Left ventricle myocardium superior (tissue), 1 donor: ENCODE data around the gene MRPL55. TPM values are rescaled to one million over a fixed set of nuclear protein-coding genes. Genes with fewer than 3 reads are reported as not detected.
A peak's percentile ranks its signal among the peaks of the same experiment; 100 is the strongest.

ENCODE experiments used
- ATAC-seq: fragments of 200-7000 bp; cut with Tn5 transposase; one replicate; pipeline ENCODE4 v1.9.1; 2020; ENCODE audit warnings: mild to moderate bottlenecking, moderate library complexity
- DNase-seq: peaks from one replicate; pipeline ENCODE4 v3.0.0-alpha.2; 2020
- intact Hi-C: fragments of 100-400 bp; cut with micrococcal nuclease; formaldehyde crosslinking; loops from one replicate; pipeline ENCODE4 v1.11.0; 2022
- total RNA-seq: library from RNA; stranded (reverse); fragmentation: NEBNext Ultra II Directional; extraction: Animal tissue kit (Norgen Biotek cat#: 25700); gene quantifications from one replicate; pipeline ENCODE4 v1.2.1, GENCODE V29; 2021
- donor health status: DM: no; HTN: yes; CAD: no; lungs with severe emphysema.

MRPL55 gene
- total RNA-seq, 1 donor from 2014 or later = 58.6 TPM

DNA sequence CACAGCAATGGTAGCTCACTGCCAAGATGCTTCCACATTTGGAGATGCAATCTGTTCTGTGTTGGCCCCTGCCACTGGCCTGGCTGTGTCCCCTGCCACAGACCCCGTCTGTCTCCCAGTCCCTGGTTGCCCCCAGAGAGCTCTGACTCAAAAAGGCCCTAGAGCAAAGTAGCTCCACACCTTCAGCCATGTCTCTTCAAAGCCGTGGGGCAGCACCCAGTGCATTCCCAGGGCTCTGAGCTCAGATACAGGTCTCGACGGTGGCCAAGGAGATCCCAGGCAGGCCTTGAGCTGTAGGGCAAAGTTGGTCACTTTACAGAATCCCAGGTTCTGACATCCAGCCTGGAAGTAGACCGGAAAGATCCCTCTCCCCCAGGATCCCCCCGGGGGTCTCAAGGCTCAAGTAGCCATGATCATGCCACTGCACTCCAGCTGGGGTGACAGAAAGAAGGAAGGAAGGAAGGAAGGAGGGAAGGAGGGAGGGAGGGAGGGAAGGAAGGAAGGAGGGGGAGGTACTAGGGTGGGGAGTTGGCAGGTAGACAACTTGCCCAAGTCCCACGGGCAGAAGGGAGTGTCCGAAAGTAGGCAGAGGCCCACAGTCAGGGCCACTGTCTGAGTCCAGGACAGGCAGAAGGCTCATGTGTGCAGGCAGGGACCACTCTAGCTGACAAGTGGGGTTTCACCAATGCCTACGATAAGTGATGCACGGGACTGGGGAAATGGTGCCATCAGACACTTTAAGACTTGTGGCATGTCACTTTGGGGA, 31.4 kb downstream of the MRPL55 start:
- DNase-seq = no peak
- no peak for ATAC-seq
- intact Hi-C loops = no loop called here

DNA sequence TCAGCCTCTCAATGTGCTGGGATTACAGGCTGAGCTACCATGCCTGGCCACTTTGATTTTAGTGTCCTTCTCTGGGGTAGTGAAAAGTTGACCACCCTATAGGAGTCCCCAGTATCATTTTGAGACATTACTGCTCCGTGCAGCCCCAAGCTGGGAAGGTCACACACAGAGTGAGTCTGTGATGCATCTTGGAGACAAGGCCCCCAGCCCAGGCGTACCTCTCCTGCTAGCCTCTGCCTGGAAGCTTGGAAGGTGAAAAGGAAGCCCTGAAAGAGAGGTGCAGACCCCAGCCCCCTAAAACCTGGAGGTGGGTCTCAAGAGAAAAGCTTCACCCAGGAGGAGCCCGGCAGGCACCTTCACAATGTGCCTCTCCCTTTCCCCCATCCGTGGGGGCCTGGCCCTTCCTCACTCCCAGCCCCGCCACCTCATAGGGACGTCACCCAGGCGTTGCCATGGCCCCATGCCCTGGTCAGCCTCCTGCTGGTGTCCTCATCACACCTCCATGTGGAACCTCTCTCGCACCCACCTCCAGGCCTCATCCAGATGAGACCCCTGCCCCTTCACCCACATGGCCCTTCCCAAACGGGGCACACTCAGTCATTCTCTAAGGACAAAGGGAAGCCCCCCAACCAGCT, 32.2 kb downstream of the MRPL55 start:
- ATAC-seq = no peak
- intact Hi-C loops = no loop called here
- DNase-seq = no peak

DNA sequence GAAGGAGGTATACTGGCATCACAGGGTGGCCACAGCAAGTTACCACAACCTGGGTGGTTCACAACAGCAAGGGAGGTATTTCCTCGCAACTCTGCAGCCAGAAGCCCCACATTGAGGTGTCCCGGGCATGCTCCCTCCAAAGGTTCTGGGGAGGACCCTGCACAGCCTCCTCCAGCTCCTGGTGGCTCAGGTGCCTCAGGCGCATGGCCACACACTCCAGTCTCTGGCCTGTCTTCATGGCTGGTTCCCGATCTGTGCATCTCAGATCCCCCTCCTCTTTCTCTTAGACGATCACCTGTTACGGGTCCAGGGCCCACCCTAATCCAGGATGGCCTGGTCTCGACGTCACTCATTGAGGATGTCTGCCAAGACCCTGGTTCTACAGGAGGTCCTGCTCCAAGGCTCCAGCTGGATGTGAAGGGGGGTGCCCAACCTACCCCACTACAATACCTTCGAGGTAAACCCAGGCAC, 33.3 kb downstream of the MRPL55 start:
- intact Hi-C loops = no loop called here
- DNase-seq = no peak
- ATAC-seq = no peak

DNA sequence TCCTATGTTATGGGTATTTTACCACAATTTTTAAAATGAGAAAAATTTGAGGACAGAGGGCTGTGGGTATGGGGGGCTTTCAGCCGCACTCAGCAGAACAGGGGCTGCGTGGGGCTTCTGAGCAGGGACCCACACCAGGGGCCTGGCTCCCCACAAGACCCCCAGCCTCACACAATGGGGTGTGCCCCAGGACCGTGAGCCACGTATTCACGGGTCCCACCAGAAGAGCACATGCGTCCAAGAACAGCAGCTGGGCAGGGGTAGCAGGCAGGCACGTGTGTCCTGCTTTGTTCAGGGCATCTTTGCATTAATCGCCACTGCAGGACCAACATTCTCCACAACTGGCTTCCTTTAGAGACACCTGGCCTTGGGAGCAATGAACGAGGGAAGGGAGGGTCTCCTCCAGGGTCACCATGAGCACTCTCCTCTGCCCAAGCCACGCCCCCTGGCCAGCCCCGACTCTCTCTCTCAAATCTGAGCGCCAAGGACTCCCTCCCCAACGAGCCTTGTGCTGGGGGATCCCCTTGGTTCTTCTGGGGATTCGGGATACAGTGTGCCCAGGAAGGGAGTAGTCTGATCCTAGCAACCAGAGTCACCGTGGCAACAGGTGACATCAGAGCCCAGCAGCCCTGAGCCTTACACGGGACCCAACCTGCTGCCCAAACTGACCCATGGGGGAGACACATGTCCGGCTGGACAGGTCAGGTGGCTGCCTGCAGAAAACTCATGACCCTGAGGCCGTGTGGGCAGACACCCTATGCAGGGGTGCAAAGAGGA, 34.0 kb downstream of the MRPL55 start:
- no peak for DNase-seq
- intact Hi-C loops = no loop called here
- peak; percentile 9 for ATAC-seq

DNA sequence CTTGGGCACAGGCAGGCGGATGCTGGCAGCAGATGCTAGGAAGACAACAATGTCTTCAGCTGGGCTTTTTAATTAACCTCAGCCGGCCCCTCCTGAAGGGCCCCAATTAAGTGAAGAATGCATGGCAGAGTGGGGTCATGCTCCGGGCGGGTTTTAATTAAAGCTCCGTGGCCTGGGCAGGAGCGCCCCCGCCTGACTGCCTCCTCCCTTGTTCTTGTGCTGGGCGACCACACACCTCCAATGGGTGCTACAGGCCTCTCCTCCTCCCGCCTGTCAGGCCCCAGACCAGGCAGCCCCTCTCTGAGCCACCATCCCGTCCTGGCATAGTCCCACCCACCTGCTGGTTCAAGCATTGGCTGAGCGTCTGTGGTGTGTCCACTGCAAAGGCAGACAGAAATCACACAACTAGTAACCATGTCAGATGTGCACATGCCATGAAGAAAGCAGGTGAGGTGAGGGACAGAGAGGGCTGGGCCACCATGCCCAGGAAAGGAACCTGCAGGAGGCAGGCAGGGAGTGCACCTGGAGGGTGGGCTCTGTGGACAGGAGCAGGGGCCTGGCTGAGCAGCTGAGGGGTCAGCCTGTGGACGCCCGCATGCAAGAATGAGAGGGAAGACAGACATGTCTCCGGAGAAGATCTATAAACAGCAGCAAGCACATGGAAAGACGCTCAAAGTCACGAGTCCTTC, 35.1 kb downstream of the MRPL55 start:
- DNase-seq (no peak), ATAC-seq (peak; percentile 29)
- intact Hi-C loops = no loop called here

DNA sequence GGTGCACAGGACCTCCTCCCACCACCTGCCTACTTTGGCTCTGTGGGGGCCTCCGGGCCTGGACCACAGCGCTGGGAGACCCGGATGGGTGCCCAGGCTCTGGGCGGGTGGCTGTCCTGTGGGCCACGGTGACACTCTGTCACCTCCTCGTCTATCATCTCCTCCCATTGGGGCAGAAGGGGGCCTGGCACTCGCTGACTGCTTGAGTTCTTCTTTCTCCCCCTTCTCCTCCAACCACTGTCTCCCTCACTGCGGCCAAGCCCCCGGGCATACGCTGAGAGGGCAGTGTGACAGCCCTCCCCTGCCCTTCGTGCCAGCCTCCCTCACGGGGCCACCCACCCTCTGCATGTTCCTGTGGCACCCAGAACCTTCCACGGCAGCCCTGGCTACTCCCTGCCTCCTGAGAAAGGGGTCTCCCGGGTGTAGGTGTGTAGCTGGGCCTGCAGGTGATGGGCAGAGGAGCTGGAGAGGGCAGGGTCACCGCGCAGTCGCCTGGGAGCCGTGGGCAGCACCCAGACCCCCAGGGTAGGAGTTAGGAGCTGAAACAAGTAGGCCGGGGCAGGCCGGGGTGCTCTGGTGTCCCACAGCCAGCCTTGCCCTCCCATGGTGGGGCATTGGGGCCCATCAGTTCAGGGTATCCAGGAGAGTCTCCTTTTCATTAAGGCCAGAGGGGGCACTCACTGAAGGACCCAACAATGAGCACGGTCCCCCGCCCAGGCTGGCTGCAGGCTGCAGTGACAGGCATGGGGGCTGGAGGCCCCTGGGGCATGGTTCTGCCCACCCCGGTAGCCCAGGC, 35.8 kb downstream of the MRPL55 start:
- intact Hi-C loops = no loop called here
- no peak for ATAC-seq
- DNase-seq = no peak

DNA sequence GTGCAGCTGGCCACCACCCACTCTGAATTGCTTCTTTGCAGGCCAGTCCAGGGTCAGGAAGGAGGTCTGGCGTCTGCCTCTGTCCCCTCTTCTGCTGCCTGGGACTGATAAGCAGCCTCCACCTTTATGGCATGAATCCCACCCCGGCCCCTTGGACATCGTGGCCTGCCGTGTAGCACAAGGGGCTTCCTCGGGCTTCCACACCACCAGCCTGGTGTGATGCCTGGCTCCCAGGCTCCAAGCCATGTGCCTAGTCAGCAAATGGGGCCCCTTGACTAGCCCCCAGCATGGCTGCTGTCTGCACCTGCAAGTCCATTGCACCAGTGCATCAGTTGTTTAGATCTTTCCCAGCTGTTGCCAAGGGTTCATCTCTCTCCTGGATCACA, 36.4 kb downstream of the MRPL55 start:
- DNase-seq = no peak
- ATAC-seq = no peak
- intact Hi-C loops = no loop called here

DNA sequence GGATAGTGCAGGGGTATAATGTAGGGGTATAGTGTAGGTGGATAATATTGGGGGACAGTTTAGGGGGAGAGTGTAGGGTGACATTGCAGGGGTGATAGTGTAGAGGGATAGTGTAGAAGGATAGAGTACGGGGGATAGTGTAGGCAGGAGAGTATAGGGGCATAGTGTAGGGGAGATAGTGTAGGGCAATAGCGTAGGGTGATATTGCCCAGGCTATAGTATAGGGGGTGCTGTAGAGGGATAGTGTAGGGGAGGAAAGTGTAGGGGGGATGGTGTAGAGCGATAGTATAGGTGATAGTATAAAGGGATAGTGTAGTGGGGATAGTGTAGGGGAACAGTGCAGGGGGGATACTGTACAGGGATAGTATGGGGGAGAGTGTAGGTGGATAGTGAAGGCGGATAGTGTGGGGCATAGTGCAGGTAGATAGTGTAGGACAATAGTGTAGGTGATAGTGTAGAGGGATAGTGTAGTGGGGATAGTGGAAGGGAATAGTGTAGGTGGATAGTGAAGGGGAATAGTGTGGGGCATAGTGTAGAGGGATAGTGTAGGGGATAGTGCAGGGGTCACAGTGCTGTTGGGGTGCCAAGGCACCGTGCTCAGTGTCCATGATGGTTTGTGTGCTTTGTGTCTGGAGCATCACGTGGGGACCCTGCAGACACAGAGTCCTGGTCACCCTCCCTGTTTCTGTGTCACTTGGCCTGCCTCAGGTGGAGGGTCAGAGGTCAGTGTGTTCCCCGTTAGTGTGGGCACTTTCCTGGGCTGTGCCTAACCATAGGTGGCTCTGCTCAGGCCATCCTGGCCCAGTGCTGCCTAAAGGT, 37.1 kb downstream of the MRPL55 start:
- intact Hi-C loops = no loop called here
- ATAC-seq = no peak
- DNase-seq = no peak

DNA sequence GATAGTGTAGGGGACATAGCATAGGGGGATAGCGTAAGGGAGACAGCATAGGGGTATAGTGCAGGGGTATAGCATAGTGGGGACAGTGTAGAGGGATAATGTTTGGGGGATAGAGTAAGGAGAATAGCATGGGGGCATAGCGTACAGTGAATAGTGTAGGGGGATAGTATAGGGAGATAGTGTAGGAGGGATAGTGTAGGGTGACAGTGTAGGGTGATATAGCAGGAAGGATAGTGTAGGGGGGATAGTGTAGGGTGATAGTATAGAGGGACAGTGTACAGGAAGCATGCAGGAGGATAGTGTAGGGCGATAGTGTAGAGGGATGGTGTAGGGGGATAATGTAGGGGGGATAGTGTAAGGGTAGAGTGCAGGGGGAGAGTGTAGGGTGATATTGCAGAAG, 38.2 kb downstream of the MRPL55 start:
- intact Hi-C loops = no loop called here
- DNase-seq (no peak), ATAC-seq (no peak)

DNA sequence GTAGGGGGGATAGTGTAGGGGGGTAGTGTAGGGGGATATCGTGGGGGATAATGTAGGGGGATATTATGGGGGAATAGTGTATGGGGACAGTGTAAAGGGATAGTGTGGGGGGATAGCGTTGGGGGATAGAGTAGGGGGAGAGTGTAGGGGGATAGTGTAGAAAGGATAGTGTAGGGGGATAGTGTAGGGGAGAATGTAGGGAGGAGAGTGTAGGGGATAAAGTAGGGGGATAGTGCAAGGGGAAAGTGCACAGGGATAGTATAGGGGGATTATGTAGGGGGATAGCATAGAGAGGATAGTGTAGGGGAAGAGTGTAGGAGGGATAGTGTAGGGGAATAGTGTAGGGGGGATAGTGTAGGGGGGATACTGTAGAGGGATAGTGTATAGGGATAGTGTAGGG, 38.9 kb downstream of the MRPL55 start:
- intact Hi-C loops = no loop called here
- no peak for DNase-seq
- ATAC-seq = no peak

DNA sequence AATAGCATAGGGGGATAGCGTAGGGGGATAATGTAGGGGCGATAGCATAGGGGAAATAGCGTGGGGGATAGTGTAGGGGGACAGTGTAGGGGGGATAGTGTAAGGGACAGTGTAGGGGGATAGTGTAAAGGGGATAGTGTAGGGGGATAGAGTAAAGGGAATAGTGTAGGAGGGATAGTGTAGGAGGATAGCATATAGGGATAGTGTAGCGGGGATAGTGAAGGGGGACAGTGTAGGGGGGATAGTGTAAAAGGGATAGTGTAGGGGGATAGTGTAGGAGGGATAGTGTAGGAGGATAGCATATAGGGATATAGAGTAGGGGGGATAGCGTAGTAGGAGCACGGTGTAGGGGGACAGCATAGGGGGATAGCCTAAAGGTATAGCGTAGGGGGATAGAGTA, 40.7 kb downstream of the MRPL55 start:
- intact Hi-C loops = no loop called here
- DNase-seq (no peak), ATAC-seq (no peak)

DNA sequence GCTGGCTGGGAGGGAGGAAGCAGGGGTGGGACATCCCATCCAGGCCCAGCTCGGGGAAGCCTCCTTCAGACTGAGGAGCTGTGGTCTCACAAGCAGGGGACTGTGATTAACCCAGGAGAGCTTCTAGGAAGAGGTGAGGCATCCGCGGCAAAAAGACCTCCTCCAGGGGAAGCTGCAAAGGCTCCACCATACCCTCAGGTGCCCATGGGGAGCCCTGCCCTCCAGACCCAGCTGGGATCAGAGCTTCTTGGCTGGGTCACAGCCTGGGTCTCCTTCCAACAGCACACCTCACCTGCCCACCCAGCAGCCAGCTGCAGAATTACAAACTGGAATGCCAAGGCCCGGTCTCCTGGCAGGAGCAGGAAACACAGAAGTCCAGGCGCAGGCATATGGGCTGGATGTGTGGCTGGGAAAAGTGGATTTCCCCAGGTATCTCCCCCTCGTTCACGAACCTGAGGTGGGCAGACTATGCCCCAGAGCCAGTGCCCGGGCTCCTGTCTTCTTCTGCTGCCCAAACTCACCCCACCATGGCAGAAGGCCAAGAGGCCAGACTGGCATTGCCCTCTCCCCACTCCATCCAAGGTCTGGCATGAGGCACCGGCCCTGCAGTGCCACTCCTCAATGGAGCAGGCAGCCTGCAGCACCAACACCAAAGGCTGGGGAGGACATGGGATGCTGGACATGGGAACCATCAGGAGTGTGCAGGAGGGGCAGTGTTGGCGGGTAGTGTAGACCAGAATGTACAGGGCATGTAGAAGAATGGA, 42.0 kb downstream of the MRPL55 start:
- intact Hi-C loops = no loop called here
- DNase-seq = no peak

DNA sequence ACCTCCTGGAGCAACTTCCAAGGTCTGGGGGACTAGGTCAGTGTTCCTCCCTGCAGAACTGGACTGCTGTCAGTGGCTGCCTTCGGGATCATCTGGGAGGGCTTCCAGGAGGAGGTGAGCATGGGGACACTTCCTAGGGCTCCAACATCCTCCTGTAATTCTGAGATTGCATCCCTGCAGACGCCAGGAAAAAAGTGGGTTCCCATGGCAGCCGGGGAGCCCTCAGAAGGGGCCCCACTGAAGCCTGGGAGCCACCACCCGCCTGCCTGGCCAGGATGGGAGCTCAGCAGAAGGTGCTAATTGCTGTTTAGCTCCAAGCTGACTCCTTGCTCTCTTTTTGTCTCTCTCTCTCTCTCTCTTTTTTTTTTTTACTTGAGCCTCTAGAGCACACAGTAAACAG, 42.7 kb downstream of the MRPL55 start:
- no peak for ATAC-seq
- intact Hi-C loops = no loop called here
- no peak for DNase-seq

More for the DNA sequence above, 42.0 kb downstream of the MRPL55 start:
- no peak for ATAC-seq

DNA sequence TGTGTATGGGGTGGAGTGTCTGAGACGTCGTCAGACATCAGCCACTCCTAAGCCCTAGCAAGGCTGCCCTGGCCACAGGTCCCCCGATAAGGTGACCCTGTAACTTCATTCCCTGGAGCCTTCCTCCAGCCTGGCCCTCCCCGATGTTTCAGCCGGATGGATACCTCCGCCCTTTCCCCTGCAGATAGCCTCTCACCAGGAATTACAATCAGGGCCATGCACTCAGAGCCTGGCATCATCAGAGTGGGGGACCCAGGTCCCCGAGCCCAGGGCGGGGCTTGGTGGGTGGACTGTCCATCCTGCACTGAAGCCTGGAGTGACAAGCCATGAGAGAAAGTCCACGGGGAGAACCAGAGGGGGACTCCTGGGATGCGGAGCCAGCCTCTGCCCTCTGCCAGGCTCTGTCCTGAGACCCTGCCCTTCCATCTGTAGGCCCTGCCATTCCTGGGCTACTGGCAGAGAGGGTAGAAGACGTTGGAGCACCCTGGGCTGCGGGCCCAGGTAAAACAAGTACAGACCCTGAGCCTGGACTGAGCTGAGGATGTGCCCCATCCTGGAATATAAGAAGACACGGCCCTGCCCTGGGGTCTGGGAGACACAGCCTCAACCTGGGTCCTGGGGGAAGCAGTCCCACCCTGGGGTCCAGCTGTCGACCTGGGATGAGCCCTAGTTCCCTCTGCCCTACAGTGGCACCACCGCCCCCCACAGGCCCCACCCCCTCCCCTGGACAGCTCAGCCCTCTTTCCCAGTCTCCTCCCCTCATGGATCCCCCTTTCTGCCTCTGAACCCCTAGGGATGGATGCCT, 43.4 kb downstream of the MRPL55 start:
- intact Hi-C loops = no loop called here
- ATAC-seq (no peak), DNase-seq (no peak)

DNA sequence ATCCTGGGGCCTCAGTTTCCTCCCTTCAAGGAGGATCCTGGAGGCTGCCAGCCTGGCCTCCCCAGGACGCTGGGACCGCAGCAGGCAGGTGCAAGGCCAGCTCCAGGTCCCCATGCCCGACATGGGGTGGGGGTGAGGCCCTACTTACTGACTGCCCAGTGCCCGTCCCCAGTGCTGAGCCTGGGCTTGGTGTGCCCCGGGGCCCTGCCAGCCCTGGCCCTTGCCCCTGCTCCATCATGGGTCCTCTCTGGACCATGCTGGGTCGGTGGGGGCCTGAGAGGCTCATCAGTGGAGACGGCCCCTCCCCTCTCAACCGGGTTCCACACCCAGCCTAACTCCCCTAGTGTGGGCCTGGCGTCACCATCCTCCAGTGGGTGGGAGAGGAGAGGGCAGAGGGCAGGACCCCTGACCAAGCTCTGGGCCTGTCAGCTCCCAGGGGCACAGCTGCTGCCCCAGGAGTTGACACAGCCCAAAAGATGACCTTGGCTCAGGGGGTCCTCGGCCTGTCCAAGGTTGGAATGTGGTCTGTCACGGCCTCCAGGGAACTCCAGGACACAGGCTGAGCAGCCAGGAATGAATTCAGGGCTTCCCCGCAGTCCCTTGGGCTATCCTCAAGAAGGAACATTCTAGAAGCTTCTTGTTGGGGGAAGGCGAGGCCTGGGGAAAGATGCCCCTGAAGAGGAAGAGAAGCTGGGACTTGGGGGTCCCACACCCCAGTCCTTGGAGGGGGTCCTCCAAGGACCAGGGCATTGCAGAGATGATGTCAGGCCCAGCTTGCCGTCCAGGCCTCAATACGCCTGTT, 44.2 kb downstream of the MRPL55 start:
- DNase-seq = no peak
- intact Hi-C loops = no loop called here
- no peak for ATAC-seq

DNA sequence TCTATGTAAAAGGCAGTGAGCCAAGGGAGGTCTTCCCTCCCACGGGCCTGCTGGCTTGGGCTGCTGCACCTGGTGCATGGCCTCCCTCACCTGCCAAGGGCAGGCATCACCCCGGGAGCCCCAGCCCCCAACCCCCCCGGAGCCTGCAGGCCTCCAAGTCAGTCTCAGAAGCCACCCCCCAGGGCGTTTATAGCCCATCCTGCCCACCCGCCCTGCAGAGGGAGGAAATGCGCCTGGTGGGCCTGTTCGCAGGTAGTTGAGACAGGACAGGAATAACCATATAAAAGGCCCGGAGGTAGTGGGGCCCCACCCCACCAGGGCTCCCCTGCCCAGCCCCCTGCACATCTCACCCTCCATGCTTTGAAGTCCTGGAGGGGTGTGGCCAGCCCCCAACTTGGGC, 44.8 kb downstream of the MRPL55 start:
- intact Hi-C loops = no loop called here
- ATAC-seq (no peak), DNase-seq (no peak)
